ENCODE measurements around the gene CTSD.

The CTSD gene

DNA sequence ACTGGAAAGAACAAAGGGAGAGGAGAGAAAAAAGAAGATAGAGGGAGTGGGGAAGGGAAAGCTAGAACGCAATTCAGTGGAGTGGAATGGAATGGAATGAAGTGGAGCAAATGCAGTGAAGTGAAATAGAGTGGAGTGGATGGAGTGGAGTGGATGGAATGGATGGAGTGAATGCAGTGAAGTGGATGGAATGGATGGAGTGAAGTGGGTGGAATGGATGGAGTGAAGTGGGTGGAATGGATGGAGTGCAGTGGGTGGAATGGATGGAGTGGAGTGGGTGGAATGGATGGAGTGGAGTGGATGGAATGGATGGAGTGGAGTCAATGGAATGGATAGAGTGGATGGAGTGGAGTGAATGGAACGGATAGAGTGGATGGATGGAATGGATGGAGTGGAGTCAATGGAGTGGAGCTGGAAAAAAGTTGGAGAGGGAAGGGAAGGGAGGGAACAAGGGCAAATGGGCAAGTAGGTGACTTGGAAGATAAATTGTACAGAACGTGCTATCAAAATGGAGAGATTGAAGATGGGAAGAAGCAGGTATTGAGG is 27.2 kb downstream of the CTSD start:
- TF ChIP-seq TAF1 (IDR thresholded peaks at IDR 0.05; ENCODE audit: borderline replicate concordance, insufficient read depth, low read length) (no peak), SIN3A (IDR thresholded peaks at IDR 0.05; ENCODE audit: borderline replicate concordance, insufficient read depth, low read length) (no peak), POLR2AphosphoS5 (IDR thresholded peaks at IDR 0.05; ENCODE audit: low read depth, low read length) (no peak), REST (IDR thresholded peaks at IDR 0.05; ENCODE audit: insufficient read depth in 1 of 2, low read depth in 2 of 2, low read length in 2 of 2) (no peak), FOXP2 (optimal IDR thresholded peaks at IDR 0.05; ENCODE audit: borderline replicate concordance, extremely low read depth, extremely low read length, insufficient read depth) (no peak)

DNA sequence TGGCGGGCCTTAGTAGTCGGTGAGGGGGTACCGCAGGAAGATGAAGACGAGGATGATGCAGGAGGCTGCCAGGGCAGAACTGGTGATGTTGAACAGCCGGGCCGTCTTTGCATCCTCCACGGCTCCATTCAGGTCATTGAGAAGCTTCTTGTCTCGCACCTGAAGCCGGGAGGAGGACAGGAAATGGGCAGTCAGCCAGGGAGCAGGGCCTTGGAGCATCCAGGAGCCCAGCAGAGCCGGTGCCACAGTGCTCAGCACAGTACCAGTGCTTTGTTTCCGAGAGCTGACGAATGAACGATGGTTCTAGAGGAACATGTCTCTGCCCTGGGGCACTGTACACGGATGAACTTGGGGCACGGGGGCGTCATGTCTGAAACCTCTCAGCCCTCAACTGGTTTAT is 28.5 kb downstream of the CTSD start:
- TF ChIP-seq FOXP2 (optimal IDR thresholded peaks at IDR 0.05; ENCODE audit: borderline replicate concordance, extremely low read depth, extremely low read length, insufficient read depth) (no peak), POLR2AphosphoS5 (IDR thresholded peaks at IDR 0.05; ENCODE audit: low read depth, low read length) (no peak), REST (IDR thresholded peaks at IDR 0.05; ENCODE audit: insufficient read depth in 1 of 2, low read depth in 2 of 2, low read length in 2 of 2) (no peak), SIN3A (IDR thresholded peaks at IDR 0.05; ENCODE audit: borderline replicate concordance, insufficient read depth, low read length) (no peak), TAF1 (IDR thresholded peaks at IDR 0.05; ENCODE audit: borderline replicate concordance, insufficient read depth, low read length) (no peak)

GRCh38 chr11:1734641-1735081 is 29.1 kb downstream of the CTSD start:
- TF ChIP-seq FOXP2 (optimal IDR thresholded peaks at IDR 0.05; ENCODE audit: borderline replicate concordance, extremely low read depth, extremely low read length, insufficient read depth) = no peak
- no peak for TF ChIP-seq SIN3A (IDR thresholded peaks at IDR 0.05; ENCODE audit: borderline replicate concordance, insufficient read depth, low read length)
- TF ChIP-seq REST (IDR thresholded peaks at IDR 0.05; ENCODE audit: insufficient read depth in 1 of 2, low read depth in 2 of 2, low read length in 2 of 2) = no peak
- TF ChIP-seq POLR2AphosphoS5 (IDR thresholded peaks at IDR 0.05; ENCODE audit: low read depth, low read length) = no peak
- no peak for TF ChIP-seq TAF1 (IDR thresholded peaks at IDR 0.05; ENCODE audit: borderline replicate concordance, insufficient read depth, low read length)

GRCh38 chr11:1733716-1734640 is 29.7 kb downstream of the CTSD start:
- TF ChIP-seq TAF1 (IDR thresholded peaks at IDR 0.05; ENCODE audit: borderline replicate concordance, insufficient read depth, low read length) (no peak), REST (IDR thresholded peaks at IDR 0.05; ENCODE audit: insufficient read depth in 1 of 2, low read depth in 2 of 2, low read length in 2 of 2) (no peak), FOXP2 (optimal IDR thresholded peaks at IDR 0.05; ENCODE audit: borderline replicate concordance, extremely low read depth, extremely low read length, insufficient read depth) (no peak), SIN3A (IDR thresholded peaks at IDR 0.05; ENCODE audit: borderline replicate concordance, insufficient read depth, low read length) (no peak), POLR2AphosphoS5 (IDR thresholded peaks at IDR 0.05; ENCODE audit: low read depth, low read length) (no peak)

Data from PFSK-1 (cell line).